K562 (cell line): ENCODE measurements around the gene C22orf31. TPM values are rescaled to one million over a fixed set of nuclear protein-coding genes. Genes with fewer than 3 reads are reported as not detected.

Experiments used
- ETV1 ChIP-seq: fragments of 450-650 bp; conservative IDR thresholded peaks from 2 replicates; pipeline ENCODE4 v1.6.1; 2016; ENCODE audit warnings: missing genetic modification characterization, control low read depth, low read depth, missing compliant biosample characterization
- JUND ChIP-seq, 2 experiments: IDR thresholded peaks; 2 replicates in 1 of 2; 3 replicates in 1 of 2; pipeline ENCODE4 v1.6.1; 2011; ENCODE audit warnings: borderline replicate concordance in 2 of 2, low read depth in 2 of 2, low read length in 2 of 2, improper control_type of control experiment in 1 of 2, missing biosample characterization in 1 of 2, missing genetic modification characterization in 1 of 2, missing genetic modification reagents in 1 of 2
- NR3C1 ChIP-seq: sonication (generic); formaldehyde crosslinking; IDR thresholded peaks from 2 replicates; pipeline ENCODE4 v1.8.1; 2022; ENCODE audit warnings: missing genetic modification reagents
- PHB2 ChIP-seq: fragments of 450-650 bp; IDR thresholded peaks from 2 replicates; pipeline ENCODE4 v1.6.1; 2017; ENCODE audit warnings: low read depth
- REST ChIP-seq, 2 experiments: fragments of 450-650 bp; formaldehyde crosslinking in 1 of 2; IDR thresholded peaks; 2 replicates each; pipeline versions ENCODE4 v1.4.0 to v1.6.1; 2014 to 2020; ENCODE audit warnings: mild to moderate bottlenecking in 2 of 2, borderline replicate concordance in 1 of 2, low read depth in 1 of 2
- RHOXF2B ChIP-seq: fragments of 250-450 bp; sonication (Bioruptor Pico); conservative IDR thresholded peaks from 2 replicates; pipeline ENCODE4 v1.5.1; 2021
- TGIF2 ChIP-seq: sonication (generic); formaldehyde crosslinking; IDR thresholded peaks from 2 replicates; pipeline ENCODE4 v1.8.1; 2022; ENCODE audit warnings: mild to moderate bottlenecking, missing genetic modification reagents, moderate library complexity
- polyA plus RNA-seq, 8 experiments: library from polyadenylated mRNA; depleted of rRNA in 4 of 8; stranded (reverse) in 5 of 8; unstranded in 3 of 8; fragments of >200 nt; fragmentation: Nextera tagmentation in 2 of 8; fragmentation: Illumina TruSeq in 1 of 8; extraction: Ambion mirVana in 2 of 8; extraction: Trizol in 1 of 8; gene quantifications; 2 replicates each; pipeline versions ENCODE4 v1.2.1 to v1.2.3, GENCODE V29; 2011 to 2014; ENCODE audit warnings: inconsistent platforms in 1 of 8, missing spikeins in 1 of 8
- total RNA-seq, 7 experiments: library from RNA; depleted of rRNA in 6 of 7; stranded (reverse); fragments of >200 nt in 6 of 7; fragmentation: Illumina TruSeq in 2 of 7; extraction: Trizol in 2 of 7; gene quantifications; 2 replicates each; pipeline versions ENCODE4 v1.2.1 to v1.2.3, GENCODE V29; 2011 to 2021; ENCODE audit warnings: low replicate concordance in 1 of 7
- TF ChIP-seq, protein P1 (sequence below): fragments of 450-650 bp; formaldehyde crosslinking; IDR thresholded peaks from 2 replicates; pipeline ENCODE4 v1.4.0; 2020; ENCODE audit warnings: mild to moderate bottlenecking, mixed read lengths
- TF ChIP-seq, protein P2 (sequence below): sonication (generic); formaldehyde crosslinking; IDR thresholded peaks from 2 replicates; pipeline ENCODE4 v1.8.0; 2022; ENCODE audit warnings: mild to moderate bottlenecking, missing genetic modification reagents, borderline replicate concordance

C22orf31 gene
- total and polyA plus RNA-seq, 9 of the 15 experiments (the other 6 are each of a cell fraction or from before 2014, with no cell fraction given), result not detected

DNA sequence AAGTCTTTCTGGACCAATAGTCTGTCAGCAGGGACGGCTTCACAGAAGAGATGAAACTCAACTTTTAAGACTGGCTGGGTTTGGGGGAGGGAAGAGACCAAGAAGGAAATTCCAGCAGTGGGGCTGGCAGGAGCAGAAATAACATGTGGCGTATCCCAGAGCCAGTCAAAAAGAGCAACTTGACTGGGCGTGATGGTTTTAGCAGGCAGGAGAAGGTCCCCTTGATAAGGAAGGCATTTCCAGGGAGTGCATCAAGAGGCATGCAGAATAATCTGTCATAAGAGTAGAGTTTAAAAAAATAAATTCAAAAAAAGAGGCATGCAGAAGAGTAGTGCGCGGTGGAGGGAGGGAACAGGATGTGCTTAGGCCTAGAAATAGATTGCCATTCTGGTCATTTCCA lies 52.5 kb downstream of the C22orf31 start (continued):
- TF ChIP-seq ETV1 (no peak), RHOXF2B (CRISPR knock-in tag) (no peak), PHB2 (no peak), REST (IDR thresholded peaks at IDR 0.05; ENCODE audit: borderline replicate concordance) (no peak), REST (CRISPR knock-in tag; IDR thresholded peaks at IDR 0.05; ENCODE audit: low read depth) (no peak), TGIF2 (CRISPR knock-in tag) (no peak), JUND (IDR thresholded peaks at IDR 0.05; ENCODE audit: borderline replicate concordance, low read depth, low read length) (no peak), JUND (tag; IDR thresholded peaks at IDR 0.05; ENCODE audit: borderline replicate concordance, low read depth, low read length) (no peak), NR3C1 (no peak)
- TF ChIP-seq, protein P1, sequence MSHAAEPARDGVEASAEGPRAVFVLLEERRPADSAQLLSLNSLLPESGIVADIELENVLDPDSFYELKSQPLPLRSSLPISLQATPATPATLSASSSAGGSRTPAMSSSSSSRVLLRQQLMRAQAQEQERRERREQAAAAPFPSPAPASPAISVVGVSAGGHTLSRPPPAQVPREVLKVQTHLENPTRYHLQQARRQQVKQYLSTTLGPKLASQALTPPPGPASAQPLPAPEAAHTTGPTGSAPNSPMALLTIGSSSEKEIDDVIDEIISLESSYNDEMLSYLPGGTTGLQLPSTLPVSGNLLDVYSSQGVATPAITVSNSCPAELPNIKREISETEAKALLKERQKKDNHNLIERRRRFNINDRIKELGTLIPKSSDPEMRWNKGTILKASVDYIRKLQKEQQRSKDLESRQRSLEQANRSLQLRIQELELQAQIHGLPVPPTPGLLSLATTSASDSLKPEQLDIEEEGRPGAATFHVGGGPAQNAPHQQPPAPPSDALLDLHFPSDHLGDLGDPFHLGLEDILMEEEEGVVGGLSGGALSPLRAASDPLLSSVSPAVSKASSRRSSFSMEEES (CRISPR knock-in tag), result no peak
- TF ChIP-seq, protein P2, sequence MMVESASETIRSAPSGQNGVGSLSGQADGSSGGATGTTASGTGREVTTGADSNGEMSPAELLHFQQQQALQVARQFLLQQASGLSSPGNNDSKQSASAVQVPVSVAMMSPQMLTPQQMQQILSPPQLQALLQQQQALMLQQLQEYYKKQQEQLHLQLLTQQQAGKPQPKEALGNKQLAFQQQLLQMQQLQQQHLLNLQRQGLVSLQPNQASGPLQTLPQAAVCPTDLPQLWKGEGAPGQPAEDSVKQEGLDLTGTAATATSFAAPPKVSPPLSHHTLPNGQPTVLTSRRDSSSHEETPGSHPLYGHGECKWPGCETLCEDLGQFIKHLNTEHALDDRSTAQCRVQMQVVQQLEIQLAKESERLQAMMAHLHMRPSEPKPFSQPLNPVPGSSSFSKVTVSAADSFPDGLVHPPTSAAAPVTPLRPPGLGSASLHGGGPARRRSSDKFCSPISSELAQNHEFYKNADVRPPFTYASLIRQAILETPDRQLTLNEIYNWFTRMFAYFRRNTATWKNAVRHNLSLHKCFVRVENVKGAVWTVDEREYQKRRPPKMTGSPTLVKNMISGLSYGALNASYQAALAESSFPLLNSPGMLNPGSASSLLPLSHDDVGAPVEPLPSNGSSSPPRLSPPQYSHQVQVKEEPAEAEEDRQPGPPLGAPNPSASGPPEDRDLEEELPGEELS (CRISPR knock-in tag), result no peak
